ENCODE data around the gene CMIP.

The CMIP gene

DNA sequence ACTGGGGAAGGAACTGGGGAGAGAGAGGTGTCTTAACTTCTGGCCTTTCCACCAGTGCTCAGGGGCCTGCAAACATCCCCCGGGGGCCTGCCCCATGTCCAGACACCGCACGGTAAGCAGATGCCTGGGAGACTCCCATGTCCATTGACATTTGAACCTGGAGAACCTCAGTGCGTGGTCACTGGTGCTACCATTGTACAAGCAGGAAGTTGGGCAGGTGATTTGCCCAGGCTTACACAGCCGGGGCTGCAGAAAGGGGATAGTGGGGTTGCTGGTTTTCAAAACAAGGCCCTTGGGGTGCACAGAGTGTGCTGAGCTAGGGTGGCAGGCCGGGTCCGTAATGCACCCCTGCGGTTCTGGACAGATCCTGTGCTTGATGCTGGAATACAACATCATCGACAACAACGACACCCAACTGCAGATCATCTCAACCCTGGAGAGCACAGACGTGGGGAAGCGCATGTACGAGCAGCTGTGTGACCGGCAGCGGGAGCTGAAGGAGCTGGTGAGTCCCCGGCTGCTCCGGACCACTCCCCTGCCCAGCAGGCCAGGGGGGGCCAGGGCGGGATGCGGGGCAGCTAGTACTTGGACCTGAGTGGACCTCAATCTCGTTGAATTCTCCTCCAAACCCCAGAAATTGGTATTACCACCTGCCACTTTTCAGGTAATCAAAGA lies 256.8 kb downstream of the CMIP start:
- no peak overlapping the region for H3K4me3 ChIP-seq (replicated peaks; ENCODE audit: low read depth, low read length)
- no peak for DNase-seq (ENCODE audit: low read depth)
- TF ChIP-seq, protein P1, sequence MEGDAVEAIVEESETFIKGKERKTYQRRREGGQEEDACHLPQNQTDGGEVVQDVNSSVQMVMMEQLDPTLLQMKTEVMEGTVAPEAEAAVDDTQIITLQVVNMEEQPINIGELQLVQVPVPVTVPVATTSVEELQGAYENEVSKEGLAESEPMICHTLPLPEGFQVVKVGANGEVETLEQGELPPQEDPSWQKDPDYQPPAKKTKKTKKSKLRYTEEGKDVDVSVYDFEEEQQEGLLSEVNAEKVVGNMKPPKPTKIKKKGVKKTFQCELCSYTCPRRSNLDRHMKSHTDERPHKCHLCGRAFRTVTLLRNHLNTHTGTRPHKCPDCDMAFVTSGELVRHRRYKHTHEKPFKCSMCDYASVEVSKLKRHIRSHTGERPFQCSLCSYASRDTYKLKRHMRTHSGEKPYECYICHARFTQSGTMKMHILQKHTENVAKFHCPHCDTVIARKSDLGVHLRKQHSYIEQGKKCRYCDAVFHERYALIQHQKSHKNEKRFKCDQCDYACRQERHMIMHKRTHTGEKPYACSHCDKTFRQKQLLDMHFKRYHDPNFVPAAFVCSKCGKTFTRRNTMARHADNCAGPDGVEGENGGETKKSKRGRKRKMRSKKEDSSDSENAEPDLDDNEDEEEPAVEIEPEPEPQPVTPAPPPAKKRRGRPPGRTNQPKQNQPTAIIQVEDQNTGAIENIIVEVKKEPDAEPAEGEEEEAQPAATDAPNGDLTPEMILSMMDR (IDR thresholded peaks at IDR 0.05; ENCODE audit: low read length, missing control alignments) = no peak

DNA sequence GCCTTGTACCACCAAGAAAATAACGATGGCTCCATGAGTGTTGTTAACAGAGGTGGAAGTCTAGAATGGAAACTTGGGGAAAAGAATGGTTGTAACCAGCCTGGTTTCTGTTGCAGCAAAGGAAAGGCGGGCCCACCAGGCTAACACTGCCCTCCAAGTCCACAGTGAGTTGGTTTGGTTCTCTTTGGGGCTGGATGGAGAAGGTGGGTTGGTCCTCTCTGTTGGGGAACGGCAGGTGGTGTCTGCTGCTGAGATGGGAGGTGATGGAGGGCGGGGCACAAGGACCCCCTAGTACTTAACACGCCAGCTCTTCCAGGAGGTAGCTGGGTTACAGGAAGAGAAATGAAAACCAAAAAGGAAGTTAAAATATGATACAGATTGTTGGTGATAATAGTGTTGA lies 257.9 kb downstream of the CMIP start:
- H3K4me3 ChIP-seq (replicated peaks; ENCODE audit: low read depth, low read length) = no peak overlapping the region

DNA sequence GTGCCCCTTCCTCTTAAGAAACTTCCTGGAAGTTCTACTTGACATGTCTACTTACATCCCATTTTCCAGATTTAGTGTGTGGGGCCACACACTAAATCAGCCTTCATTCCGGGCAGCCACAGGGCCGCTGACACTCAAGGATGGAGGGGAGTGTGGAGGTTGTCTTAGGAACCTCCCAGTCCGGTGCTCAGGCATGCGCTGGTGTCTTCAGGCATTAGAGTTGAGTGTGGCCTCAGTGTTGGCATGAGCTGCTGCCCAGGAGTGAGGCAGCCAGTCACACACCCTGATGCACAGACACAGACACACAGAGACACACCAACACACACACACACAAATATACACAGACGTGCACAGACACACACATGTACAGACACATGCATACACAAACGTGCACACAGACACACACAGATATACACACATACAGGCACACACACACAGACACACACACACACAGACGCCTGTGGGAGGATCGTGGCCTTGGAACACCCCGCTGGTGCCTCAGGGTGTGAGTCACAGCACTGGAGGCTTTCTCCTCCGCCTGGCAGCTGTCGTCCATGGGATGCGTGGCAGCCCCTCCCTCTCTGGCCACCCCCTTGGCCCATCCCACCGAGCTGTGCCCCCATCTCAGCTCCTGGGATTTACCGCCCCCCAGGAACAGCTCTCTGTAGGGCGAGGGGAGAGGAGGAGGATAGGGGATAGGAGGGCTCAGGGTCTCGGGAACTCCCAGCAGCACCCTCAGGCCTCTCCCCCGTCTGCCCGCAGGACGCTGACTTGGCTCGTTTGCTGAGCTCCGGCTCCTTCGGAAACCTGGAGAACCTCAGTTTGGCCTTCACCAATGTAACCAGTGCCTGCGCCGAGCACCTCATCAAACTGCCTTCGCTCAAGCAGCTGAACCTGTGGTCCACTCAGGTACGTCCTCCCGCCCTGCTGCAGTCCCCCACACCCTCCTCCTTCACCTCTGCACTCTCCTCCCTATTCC lies 258.9 kb downstream of the CMIP start:
- TF ChIP-seq, protein P1 (IDR thresholded peaks at IDR 0.05; ENCODE audit: low read length, missing control alignments) = no peak
- H3K4me3 ChIP-seq (replicated peaks; ENCODE audit: low read depth, low read length) = peak overlapping the region; percentile 47
- peak; percentile 94 for DNase-seq (ENCODE audit: low read depth)

More for the DNA sequence above, 257.9 kb downstream of the CMIP start:
- no peak for DNase-seq (ENCODE audit: low read depth)
- TF ChIP-seq, protein P1 (IDR thresholded peaks at IDR 0.05; ENCODE audit: low read length, missing control alignments) = no peak

DNA sequence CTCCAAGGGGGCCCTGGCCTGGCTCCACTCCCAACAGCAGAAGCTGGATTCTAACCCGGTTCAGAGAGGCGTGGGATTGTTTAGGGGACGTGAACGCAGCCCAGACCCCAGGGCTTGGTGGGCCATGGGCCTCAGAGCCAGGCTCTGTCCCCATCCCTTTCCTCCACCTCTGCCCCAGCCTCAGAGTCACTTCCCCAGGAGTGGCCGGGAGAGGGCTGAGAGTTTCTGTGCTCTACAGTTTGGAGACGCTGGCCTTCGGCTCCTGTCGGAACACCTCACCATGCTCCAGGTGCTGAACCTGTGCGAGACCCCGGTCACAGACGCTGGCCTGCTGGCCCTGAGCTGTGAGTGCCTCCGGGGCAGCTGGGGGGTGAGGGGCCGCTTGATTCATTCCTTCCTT lies 260.7 kb downstream of the CMIP start:
- DNase-seq (ENCODE audit: low read depth) = no peak
- TF ChIP-seq, protein P1 (IDR thresholded peaks at IDR 0.05; ENCODE audit: low read length, missing control alignments) = no peak
- H3K4me3 ChIP-seq (replicated peaks; ENCODE audit: low read depth, low read length) = no peak overlapping the region

DNA sequence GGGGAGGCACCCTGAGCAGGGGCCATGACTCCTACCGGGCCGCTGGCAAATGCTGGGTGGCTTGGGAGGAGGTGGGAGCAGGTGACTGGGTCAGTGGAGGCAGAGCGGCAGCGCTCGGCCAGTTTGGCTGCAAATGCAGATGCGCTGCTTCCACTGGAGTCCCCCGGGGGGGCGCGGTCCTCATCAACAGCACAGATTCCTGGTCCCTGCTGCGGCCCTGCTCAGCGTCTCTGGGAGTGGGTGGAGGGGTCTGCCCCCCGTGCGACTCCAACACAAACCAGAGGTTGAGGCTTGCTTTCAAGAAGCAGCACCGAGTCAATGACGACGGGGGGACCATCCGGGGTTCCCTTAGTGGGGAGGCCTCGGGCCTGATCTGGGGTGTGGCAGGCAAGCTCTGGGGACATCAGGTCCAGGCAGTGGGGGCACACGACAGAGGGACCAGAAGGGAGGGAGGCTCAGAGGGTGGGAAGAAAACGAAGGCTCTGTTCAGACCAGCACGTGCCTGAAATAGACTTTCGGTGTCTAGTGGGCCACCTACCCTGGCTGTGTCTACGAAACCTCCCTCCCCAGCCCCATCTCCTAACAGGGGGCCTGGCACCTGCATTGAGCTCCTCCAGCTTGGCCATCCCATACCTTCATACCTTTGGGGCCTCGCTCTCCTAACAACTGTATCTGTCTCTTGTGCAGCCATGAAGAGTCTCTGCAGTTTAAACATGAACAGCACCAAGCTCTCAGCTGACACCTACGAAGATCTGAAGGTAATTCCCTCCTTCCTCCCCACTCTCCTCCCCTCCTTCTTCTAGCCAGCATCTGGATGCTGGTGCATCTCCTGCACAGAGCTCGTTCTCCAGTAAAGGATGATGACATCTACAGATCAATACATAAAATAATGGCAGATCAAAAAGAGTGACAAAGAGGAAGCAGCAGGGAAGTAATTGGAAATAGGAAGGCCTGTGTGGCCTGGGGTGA lies 262.0 kb downstream of the CMIP start:
- no peak overlapping the region for H3K4me3 ChIP-seq (replicated peaks; ENCODE audit: low read depth, low read length)
- DNase-seq (ENCODE audit: low read depth) = no peak

More for the DNA sequence above, 262.0 kb downstream of the CMIP start:
- TF ChIP-seq, protein P1 (IDR thresholded peaks at IDR 0.05; ENCODE audit: low read length, missing control alignments) = no peak
